HG02571 (cell line): Measurements from ENCODE around the gene ARHGEF16.

ENCODE experiments used
- ATAC-seq: cut with Tn5 transposase; IDR thresholded peaks from one replicate; pipeline ENCODE4 v1.9.1; 2021; ENCODE audit warnings: mild to moderate bottlenecking, moderate library complexity; ENCODE audit not compliant: unreplicated experiment

The ARHGEF16 gene

DNA sequence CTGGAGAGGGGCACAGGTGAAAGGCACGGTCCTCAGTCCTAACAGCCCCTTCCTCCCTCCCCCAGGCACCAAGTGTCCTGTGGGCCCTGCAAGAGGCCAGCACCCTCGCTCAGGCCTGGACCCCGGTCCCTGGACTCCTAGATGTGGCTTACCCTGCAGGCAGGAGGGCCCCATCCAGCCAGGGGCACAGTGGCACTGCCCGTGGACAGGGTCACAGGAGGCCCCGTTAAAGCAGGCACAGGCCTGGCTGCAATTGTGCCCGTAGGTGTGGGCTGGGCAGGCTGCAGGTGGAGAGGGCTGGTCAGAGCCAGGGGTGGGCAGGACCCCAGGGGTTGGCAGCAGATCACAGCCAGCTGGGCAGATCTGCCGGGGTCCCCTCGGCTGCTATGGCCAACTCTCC is 44.5 kb downstream of the ARHGEF16 start:
- no peak for ATAC-seq

DNA sequence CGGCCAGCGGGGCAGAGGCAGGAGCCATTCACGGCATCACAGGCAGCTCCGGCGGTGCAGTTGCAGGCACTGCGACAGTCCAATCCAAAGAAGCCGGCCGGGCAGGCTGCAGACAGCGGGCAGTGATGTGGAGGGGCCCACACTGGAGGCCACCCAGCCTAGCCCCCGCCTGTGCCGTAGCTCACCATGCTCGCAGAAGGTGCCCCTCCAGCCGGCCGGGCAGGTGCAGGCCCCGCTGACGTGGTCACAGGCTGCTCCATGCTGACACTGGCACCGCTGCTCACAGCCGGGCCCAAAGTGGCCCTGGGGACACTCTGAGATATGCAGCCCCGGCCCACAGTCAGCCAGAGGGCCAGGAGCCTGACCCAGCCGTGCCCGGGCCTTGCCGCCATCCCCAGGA is 45.1 kb downstream of the ARHGEF16 start:
- ATAC-seq: no peak

DNA sequence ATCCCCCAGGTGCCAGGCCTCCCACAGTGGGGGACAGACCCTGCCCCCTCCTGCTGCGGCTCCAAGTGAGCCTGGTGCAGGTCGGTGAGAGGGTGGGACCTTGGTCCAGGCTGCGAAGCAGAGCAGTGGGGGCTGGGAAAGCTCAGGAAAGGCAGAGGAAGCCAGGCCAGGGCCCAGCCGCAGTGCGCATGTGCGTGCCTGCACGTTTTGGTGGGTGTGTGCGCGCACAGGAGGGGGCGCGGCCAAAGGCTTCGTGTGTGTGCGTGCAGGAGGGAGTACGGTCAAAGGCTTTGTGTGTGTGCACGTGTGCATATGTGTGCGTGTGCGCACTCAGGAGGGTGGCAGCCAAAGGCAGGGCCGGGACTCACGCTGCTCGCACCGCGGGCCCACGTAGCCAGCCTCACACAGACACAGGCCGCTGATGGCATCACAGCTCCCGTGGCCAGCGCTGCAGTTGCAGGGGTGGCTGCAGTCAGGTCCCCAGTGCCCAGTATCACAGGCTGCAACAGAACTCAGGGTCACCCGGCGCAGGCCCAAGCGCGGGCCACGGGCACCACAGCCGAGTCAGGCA is 45.9 kb downstream of the ARHGEF16 start:
- ATAC-seq: no peak

DNA sequence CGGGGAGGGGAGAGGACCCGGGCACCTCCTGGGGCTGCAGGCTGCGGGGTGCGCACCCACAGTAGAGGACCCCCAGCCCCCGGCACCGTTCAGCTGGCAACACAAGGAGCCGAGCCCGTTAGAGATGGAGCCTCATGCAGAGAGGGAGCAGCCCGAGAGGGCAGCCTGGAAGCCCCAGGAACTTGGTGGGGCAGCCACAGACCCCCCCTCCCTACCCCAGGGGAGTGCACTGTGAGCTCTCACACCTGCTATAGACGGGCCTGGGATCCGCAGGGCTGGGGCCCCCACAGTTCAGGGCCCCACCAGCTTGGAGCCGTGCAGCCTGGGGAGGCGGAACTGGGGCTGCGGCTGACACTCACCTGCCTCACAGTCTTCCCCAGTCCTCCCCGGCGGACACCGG is 47.0 kb downstream of the ARHGEF16 start:
- ATAC-seq: no peak

DNA sequence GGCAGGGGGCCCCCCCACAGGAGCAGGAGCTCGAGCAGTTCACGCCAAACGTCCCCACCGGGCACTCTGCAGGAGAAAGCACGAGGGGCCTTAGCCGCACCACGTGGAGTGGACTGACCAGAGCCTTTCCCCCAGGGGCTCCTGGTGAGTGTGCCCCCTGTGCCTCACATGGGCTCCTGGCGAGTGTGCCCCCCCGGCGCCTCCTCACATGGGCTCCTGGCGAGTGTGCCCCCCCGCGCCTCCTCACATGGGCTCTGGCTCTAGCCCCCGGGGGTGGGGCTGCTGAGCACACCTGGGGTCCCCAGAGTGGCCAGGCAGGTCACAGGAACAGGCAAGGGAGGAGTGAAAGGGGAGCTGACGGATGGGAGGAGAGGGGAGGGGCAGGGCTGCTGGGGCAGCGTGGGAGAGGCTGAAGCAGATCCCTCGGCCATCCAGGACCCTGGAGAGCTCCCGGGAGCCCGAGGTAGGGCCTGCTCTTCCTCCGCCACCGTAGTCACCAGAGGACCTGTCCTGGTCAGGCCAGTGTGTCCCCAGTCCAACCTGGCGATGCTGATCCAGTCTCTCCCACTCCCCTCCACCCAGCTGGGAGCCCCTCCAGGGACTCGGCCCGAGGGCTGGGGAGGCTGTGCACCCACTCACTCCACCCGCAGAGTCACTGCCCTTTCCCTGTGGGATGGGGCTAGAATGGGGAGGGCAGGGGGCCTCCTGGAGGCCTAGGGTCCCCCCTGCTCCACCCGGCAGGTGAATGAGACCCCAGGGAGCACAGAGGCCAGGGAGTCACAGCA is 47.6 kb downstream of the ARHGEF16 start:
- no peak for ATAC-seq

DNA sequence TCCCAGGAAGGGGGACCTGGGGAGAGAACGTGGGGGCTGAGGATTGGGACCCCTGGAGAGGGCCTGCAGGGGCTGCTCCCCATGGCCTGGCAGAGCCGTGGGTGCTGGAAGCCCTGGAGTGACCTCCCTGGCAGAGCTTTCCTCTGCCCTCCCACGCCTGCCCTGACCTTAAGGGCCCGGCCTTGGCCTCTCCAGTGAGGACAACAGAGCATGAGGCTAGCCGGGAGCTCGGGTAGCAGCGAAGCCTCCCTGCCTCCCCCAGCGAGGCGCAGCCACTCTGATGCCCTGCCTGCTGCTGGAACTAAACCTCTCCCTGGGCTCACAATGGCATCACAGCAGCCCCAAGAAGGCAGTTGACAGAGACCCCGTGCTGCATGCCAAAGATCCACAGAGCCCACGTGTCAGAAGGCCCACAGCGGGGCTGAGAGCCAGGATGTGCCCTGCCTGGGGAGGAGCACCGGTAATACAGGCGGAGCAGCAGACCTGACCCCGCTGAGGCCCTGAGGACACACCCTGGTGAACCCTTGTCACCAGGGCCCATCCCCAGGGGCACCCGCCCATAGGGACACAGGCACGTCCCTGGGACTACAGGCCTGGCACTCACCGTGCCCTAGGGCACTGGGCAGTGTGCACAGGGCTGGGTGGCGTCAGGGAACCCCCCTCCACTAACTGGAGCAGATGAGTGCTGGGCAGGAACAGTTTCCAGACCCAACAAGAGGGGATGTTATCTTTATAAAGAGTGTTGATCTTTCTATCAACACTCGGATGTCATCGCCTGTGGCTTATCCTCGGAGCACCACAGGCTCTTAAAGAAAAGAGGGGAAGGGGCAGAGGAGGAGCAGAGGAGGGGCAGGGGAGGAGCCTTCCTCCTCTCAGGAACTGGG is 48.4 kb downstream of the ARHGEF16 start:
- no peak for ATAC-seq

DNA sequence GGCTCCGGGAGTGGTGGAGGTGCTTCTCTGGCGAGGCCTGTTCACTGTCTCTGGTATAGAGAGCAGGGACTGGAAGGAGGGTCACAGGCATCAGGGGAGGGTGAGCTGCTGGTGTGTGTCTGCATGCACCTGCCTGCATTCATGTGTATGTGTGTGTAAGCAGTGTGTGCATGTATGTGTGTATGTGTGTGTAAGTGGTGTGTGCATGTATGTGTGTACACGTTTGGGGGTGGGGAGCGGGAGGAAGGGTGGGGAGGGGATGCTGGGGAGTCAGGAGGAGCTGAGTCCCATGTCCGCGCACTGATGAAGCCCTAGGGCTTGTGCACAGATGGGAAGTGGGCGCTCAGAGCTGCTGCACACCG is 49.0 kb downstream of the ARHGEF16 start:
- no peak for ATAC-seq

DNA sequence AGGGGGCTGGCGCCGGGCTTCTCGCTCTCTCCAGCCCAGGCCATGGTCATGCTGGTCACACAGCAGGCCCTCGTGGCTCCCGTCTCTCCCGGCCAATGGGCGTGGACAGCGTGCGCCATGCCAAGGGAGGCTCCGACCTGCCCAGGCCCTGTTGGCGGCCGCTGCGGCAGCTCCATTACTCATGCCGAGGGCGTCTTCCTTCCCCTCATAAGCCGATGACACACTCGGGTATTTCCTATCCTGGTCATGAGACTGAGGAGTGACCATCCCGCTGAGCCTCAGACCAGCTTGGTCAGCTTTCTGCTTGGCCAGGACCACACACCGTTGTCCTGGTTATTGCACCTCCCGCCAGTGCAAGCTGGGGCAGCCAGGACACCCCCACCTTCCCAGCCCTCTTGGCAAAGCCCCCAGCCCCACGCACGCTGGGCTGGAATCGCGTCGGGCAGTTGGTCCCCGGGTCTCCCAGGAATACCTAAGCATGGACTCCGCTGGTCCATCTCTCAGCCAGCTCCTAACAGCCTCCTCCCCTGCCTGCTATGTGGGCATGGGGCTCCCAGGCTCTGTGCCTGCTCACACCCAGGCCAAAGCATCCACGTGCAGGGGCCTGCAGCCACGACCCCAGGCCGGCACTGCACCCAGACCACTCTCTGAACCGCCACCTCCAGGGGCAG is 49.8 kb downstream of the ARHGEF16 start:
- no peak for ATAC-seq

DNA sequence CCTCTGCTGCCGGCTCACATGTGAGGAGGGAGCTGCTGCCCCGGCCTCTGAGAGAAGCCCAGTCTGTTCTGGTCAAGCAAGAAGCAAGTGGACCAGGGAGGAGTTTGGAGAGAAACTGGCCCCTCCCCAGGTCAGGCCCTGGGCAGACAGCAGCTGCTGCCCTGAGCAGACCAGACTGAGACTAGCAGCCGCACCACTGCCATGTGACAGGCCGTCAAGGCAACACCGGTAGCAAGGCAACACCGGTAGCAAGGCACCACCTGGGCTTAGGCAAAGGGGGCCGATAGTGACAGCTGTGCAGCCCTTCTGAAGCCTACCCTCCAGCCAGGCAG is 50.3 kb downstream of the ARHGEF16 start:
- ATAC-seq: no peak

DNA sequence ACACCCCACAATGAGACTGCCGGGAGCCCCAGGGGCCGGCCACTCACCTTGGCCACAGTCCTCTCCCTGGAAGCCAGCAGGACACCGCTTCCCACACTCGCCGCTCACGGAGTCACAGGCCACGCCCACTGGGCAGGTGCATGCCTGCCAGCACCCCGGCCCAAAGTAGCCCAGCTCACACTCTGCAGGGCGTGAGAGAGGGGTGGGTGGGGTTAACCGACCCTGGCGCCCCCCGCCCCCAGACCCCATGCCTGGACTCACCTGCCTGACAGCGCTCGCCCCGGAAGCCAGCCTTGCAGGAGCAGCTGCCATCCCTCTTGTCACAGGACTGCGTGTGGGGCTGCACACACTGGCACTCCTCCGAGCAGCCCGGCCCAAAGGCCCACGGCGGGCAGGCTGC is 50.7 kb downstream of the ARHGEF16 start:
- ATAC-seq: no peak

DNA sequence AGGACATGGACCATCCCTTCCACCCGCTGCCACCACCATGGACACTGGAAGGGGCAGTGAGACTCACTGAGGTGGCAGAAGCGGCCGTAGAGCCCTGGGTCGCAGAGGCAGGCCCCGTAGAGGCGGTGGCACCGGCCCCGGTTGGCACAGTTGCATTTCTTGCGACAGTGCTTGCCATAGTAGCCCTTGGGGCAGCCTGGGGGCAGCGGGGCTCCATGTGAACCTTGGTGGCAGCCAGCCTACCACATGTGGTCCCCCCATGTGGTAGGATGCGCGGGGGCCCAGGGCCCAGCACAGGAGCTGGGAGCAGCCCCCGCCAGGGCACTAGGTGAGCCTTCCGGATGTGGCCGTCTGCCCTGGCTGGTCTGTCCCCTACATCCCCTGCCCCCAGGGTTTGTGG is 51.6 kb downstream of the ARHGEF16 start:
- no peak for ATAC-seq

DNA sequence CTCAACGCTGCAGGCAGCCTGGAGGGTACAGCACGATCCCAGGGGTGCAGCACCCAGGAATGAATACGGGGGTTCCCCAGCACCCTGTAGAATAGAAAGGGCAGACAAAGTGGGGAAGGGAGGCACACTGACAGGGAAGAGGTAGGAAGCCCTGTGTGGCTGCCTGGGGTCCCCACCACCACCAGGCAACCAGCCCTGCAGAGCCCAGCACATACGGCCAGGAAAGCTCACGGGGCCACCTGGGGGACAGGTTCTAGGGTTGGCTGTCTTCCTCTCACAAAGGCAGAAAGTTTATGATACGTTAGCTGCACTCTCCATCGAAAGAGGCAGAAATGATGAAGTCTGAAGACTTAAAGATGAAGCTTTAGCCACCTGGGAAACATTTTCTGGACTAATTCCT is 52.5 kb downstream of the ARHGEF16 start:
- no peak for ATAC-seq

DNA sequence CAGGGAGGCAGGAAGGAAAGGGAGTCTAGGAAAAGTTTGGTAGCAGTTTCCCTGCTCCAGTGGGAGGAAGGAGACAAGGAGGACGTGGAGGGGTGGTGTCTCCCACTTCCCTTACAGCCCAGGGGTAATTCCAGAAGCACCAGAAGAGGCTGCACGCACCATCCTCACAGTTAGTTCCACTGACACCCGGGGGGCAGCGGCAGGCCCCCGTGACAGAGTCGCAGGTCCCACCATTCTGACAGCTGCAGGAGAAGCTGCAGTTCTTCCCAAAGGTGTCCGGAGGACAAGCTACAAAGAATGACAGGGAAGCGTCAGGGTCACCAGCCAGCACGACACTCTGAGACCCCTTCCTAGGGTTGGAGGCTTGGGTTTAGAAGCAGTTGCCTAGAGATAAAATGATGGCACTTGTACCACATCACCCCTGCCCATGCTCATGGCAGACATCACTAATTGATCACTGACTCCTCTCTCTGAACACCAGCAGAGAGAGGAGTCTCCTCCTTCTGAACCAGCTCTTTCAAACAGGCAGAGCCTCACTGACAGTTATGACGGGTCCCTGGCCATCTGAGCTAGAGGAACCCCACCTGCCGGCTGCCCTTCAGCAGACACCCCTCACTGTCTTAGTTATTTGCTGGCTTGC is 53.3 kb downstream of the ARHGEF16 start:
- no peak for ATAC-seq

DNA sequence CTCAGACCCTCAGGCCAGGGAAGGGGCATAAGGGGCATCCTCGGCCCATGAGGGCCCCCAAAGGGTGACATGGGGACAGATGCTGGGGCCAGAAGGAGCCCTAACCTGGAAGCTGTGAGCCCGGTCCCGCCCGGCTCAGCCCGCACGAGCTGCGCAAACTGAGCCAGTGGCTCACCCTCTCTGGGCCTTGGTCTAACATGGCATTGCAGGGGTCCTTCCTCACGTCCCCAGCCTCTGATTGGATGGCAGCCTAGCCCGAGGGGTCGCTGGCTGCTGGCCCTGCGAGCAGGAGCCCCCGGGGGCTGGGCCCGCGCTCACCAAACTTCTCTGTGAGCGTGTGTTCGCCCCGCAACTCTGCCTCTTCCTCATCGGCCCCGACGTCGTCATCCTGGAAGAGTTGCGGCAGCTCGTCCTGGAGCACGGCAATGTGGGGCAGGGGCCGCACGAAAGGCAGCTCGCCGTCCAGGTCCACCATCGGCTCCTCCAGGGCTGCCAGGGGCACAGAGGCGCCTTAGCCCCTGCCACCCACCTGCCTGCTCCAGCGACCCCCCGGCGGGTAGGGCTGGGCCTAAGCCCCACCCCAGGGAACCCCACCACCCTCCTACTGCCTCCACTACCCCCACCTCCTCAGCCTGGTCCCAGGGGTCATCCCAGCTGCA is 54.4 kb downstream of the ARHGEF16 start:
- ATAC-seq: no peak

DNA sequence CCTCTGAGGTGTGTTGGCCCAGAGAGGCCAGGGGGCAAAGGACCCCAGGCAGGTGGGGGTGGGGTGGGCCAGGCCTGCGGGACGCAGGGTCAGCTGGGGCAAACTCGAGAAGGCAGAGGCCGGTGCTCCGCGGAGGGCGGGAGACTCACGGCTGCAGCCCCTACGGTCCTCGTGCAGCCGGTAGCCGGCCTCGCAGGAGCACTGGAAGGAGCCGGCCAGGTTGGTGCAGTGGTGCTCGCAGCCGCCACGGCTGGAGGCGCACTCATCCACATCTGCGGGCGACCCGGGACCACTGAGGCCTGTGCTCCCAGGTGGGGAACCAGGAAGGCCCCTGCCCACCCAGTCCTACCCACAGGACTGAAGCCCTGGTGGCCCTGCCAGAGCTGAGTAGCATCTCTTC is 55.3 kb downstream of the ARHGEF16 start:
- ATAC-seq: no peak

DNA sequence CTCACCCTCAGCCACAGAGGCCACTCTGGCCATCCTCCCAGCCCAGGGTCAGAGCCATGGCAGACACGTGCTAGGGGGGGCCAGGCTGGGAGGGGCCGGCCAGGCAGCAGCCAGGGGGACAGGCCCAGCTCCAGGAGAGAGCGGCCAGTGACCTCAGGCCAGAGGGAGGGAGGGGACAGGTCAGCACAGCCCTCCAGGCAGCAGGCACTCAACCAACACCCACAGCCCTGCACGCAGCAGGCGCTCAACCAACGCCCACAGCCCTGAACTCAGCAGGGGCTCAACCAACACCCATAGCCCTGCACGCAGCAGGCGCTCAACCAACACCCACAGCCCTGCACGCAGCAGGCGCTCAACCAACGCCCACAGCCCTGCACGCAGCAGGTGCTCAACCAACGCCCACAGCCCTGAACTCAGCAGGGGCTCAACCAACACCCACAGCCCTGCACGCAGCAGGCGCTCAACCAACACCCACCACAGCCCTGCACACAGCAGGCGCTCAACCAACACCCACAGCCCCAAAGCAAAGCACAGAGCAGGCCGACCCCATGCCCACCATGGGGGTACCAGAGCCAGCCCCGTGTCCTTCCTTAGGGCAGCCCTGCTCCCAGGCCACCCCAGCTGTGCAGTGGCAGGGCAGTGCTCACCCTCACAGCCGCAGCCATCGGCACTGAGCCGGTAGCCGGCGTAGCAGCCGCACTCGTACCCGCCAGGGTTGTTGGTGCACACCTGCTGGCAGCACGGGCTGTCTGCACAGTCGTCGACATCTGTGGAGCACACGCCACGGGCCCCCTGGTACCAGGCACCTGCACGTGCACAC is 55.9 kb downstream of the ARHGEF16 start:
- no peak for ATAC-seq

DNA sequence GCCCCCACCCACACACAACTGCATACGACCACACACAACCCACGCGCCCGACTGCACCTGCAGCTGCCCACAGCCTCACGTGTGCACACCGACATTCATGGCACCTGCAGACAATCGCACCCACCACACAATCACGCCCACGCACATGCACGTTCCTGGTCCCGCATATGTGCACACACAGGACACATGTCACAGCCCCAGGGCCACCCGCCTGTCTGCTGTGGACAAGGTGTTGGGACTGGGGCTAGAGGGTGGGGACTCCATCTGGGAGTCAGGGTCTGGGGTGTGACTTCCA is 56.4 kb downstream of the ARHGEF16 start:
- no peak for ATAC-seq

DNA sequence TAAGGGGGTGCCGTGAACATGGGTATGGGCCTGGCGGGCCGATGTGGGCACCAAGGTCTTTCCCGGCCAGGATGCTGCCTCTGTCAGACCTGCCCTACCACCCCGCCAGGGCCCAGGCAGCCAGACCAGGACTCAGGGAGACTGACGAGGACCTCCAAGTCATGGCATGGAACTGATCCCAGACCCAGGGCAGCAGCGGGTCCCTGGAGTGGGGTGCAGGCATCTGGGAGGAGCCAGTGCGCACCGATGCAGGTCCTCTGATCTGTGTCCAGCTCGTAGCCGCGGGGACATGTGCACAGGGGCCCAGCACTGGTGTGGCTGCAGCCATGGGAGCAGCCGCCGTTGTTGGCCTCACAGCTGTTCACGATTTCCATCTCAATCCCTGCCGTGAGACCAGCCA is 56.8 kb downstream of the ARHGEF16 start:
- ATAC-seq: no peak

DNA sequence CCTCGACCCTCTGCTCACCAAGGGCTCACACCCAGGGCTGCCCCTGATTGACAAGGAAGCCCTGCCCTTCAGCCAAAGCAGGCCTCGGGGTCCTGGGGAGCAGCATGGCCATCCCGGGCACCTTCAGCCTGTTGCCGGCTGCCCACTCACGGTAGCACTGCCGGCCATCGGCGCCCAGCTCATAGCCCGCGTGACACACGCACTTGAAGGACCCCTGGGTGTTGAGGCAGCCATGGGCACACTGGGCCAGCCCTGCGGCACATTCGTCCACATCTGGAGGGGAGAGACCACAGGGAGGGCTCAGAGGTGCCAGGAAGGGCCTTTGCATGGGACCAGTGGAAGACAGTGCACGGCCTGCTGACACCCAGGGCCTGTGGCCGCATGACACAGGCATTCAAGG is 57.4 kb downstream of the ARHGEF16 start:
- ATAC-seq: no peak

DNA sequence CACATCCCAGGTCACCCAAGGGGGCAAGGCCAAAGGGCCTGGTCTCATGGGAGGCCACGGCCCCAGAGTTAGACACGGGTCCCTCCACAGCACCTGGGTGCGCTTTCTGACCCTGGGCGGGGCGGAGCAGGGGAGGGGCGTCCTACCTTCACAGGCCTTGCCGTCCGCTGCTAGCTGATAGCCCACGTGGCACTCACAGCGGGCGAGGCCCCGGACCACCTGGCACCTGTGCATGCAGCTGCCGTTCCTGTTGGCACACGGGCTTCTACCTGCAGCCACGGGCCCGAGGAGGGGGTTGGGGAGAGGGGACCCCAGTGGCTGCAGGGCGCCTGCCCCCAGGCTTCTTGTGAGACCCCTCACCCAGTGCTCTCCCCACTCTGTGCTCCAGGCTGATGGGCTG is 59.9 kb downstream of the ARHGEF16 start:
- no peak for ATAC-seq
